Activated CD8-positive, alpha-beta memory T cell treated with anti-CD3 and anti-CD28 coated beads for 1 hour (primary cell): ENCODE measurements around the gene ABRACL.
"Not testable (repeated sequence)": the region's sequence is repeated elsewhere in the genome, so short reads cannot be mapped to it uniquely, and the experiment has no call there.

ENCODE experiments used
- DNase-seq, 2 donors: peaks; one replicate each; pipeline ENCODE4 v3.0.0-alpha.2; 2020; ENCODE audit warnings: low read depth in 1 of 2; ENCODE audit errors: extremely low read depth in 1 of 2

Gene ABRACL

DNA sequence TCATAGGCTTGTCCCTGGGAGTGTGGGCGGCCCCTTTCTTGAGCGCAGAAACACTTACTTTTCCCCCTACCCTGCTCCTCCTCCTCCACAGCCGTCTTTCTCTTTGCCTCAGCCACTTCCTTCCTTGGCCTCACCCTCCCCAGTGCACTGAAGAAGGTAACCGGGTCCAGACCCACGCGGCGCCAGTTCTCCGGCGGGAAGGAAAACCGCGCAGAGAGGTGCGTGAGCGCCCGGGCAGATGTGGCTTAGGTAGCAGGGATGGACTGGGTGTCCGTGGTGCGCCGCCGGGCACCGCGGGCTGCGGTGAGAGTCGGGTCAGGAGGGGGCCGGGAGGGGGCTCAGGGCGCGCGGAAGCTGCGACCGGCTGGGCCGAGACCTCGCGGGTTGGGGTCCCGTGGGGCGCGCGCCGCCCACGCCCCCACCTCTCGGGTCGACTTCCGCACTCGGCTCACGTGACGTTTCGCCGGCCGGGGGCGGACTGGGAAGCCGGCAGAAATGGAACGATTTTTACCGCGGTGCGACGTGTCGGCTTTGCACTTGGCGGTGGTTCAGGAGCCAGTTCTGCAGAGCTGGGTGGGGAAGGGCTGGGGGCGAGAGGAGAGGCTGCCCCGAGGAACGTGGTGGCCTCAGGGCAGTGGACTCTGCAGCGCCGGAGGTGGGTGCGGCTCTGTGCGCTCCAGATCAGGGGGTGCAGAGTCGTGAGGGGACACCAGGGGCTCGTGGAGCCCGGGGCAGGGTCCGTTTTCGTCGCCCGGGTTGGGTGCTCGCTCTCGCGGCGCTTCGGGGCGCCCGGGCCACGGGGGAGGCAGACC is at the start of gene ABRACL:
Gene ABRACL, plus strand, starts transcription at position 88 of the 812 bp plus-strand sequence. CDS start 5,416 bp downstream, outside the sequence.
- DNase-seq = peak; percentile 31 to 53

DNA sequence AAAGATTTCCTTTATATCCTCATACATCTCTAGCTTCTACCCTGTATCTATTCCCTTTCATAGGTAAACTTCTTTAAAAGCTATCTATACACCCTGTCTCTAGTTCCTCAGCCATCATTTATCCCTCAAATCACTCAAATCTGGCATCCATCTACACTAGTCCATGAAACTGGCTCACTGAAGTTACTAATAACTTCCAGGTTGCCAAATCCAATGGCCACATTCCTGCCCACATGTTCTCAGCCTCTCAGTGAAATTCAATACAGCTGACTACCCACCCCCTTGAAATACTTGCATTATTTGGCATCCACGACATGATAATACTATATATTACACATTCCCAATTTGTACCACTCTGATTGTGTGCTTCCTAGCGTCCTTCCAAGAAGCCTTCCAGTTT is 49.2 kb upstream of the ABRACL start:
- DNase-seq = no peak

DNA sequence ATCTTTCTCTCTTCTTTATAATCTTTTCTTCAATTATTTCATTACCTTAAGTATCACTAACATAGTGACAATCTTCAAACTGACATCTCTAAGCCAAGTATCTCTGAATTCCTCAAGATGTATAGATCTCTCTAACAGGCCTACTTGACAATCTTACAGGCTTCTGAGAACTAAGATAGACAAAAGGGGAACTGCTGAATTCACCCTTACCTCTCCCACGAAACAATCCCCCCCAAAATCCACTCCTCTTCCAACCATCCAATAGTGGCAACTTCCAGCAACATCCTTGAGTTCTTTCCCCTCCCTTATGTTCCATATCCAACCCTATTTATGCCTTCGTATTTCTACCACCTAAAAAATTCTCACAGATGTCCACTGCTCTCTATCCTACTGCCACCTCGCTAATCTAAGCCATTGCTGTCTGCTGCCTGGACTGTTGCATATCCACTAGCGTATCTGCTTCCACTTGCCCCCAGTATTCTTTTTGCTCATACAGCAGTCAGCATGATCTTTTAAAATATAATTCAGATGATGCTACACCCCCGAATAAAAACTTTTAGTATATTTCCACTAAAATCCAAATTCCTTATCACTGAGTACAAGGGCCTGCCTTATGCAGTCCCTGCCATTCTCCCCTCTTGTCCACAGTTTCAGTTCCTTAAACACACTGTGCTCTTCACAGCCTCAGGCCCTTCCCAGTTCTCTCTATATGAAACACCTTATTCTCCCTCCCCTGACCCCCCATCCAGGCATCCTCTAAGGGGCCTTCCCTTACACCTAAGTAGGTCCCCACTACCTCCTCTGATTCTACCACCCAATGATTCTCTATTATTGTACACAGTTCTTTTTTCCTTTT is 48.5 kb upstream of the ABRACL start:
- no peak for DNase-seq

- no peak for DNase-seq
Measured at GRCh38 chr6:138981416-138981815, 47.1 kb upstream of the ABRACL start.

DNA sequence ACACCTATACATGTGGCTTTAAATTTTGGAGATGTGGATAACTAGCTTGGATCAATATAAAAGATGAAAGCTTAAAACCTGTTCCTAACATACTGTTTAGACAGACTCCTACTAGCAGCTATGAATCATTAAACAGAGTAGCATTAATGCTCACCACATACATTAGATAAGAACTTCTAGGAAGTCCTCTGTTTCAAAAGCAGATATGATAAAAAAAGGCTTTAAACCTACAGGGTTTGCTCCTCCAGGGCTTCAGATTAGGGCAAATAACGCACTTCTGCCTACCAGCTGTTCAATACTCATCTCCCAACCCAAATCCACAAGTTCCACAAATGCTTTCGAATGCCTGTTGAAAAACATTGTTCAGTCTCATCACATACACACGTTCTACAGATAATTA is 42.0 kb upstream of the ABRACL start:
- no peak for DNase-seq

GRCh38 chr6:138987080-138987642 is 41.4 kb upstream of the ABRACL start:
- no peak for DNase-seq

- peak; percentile 70 to 88 for DNase-seq
Measured at GRCh38 chr6:138987643-138988468, 40.7 kb upstream of the ABRACL start, which contains the start of gene REPS1. Gene REPS1 (minus strand): TSS chr6:138988253. CDS start chr6:138987682, 571 bp downstream.

DNA sequence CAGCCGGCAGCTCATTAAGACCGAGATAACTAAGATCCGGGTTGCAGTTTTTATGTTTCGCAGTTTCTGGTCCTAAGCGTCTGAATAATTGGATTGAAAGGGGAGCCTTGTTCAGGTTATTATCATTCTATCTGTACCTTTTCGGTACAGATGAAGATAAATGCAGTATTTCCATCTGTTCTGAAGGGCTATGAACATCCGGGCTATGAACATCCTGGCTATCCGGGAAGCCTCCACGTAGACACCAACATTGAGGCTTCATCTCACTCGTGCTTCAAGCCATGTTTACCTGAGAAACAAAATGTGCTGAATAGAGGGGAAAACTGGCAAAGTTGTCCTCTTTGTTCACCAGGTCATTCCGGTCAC is 40.1 kb upstream of the ABRACL start:
- no peak for DNase-seq

- DNase-seq = no peak
Measured at GRCh38 chr6:138989098-138989983, 39.2 kb upstream of the ABRACL start.

DNA sequence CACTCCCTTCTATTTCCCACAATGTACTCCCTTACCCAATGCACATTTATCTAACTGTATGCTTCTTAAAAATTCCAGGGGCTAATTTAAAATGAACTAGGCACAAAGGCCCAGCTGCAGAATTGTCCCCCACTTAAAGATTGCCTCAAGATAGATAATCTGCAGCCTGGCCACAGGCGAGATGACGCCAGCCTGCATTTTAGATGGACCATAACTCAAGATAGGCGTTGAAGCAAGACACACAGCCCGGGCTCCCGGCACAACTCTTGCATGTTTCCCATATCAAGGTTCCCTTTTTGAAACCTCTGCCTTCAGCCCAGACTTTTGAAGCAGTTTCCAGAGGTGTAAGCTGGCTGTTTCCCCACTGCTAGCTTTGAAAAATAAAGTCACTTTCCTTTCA is 37.3 kb upstream of the ABRACL start:
- no peak for DNase-seq

GRCh38 chr6:138992965-138993364 is 35.6 kb upstream of the ABRACL start:
- DNase-seq = not testable (repeated sequence)

GRCh38 chr6:138993410-138993809 is 35.1 kb upstream of the ABRACL start:
- not testable (repeated sequence) for DNase-seq

GRCh38 chr6:138996524-138996923 is 32.0 kb upstream of the ABRACL start:
- no peak for DNase-seq

GRCh38 chr6:138997136-138997535 is 31.4 kb upstream of the ABRACL start:
- DNase-seq = no peak

GRCh38 chr6:138999949-139000725 is 28.4 kb upstream of the ABRACL start:
- DNase-seq = no peak

DNA sequence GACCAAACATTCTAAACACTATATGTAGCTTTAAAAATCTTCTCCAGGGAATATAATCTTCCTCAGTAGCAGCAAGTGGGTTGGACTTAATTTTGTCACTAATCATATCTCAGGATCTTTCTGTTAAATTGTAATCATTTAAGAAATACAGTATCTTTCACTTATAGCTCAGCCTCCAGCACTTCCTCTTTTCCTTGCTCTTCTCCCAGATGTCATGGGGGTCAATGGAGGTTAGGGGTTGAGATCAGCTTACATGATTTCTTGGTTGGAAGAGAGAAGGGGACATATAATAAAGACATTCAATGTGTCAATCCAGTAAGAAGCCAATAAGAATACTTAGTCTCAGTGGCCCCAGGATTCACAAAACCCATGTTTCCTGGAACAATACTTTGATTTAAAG is 24.8 kb upstream of the ABRACL start:
- no peak for DNase-seq

- no peak for DNase-seq
Measured at GRCh38 chr6:139006477-139006876, 22.1 kb upstream of the ABRACL start.

DNA sequence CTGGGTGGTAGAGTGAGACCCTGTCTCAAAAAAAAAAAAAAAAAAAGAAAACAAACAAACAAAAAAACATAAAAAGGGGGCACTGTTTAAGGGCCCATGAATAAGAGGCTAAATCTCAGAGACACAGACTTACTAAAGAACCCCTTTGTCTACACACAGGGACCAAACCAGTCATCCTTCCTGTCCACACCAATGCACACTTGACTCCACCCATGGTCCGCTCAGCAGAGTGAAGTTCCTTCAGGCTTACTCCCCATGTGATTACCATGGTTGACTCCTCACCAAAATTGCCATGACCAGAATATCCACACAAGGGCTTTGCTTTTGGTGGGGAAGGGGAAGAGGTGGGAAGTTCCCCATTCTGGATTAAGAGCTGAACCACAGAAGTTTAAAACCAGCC is 21.1 kb upstream of the ABRACL start:
- no peak for DNase-seq

DNA sequence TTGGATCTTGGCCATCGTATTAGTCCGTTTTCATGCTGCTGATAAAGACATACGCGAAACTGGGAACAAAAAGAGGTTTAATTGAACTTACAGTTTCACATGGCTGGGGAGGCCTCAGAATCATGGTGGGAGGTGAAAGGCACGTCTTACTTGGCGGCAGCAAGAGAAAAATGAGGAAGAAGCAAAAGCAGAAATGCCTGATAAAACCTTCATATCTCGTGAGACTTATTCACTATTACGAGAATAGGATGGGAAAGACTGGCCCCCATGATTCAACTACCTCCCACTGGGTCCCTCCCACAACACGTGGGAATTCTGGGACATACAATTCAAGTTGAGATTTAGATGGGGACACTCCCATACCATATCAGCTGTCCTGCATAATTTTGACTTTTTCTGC is 20.4 kb upstream of the ABRACL start:
- DNase-seq = no peak
